GM21737 (cell line): ENCODE measurements around the gene MED9.
"Not testable (repeated sequence)": the region's sequence is repeated elsewhere in the genome, so short reads cannot be mapped to it uniquely, and the experiment has no call there.

ENCODE experiments used
- ATAC-seq: cut with Tn5 transposase; IDR thresholded peaks from one replicate; pipeline ENCODE4 v1.9.1; 2021; ENCODE audit warnings: mild to moderate bottlenecking, moderate library complexity; ENCODE audit not compliant: unreplicated experiment

Gene MED9, protein sequence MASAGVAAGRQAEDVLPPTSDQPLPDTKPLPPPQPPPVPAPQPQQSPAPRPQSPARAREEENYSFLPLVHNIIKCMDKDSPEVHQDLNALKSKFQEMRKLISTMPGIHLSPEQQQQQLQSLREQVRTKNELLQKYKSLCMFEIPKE

GRCh38 chr17:17476865-17477467, at the start of gene MED9:
TSS of gene MED9 (plus strand) at chr17:17477000. CDS start at chr17:17477042, 42 bp downstream.
- ATAC-seq: peak; percentile 74

DNA sequence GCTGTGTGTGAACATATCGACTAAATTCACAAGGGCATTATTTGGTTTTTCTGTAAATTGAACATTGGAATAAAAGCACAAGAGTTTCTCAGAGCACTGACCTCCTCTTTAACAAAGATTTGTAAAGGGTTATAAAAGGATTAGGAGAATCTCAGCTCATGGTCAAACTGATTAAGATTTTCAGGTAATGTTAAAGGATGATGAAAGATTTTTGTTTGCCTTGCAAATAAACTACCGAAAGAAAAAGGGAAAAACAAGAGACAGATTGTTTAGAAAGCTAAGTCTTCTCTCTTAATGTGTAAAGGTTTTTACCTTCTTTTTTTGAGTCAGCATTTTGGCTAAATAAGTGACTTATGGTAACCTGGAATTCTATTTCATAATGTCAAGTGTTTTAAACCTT, 47.6 kb upstream of the MED9 start:
- no peak for ATAC-seq

DNA sequence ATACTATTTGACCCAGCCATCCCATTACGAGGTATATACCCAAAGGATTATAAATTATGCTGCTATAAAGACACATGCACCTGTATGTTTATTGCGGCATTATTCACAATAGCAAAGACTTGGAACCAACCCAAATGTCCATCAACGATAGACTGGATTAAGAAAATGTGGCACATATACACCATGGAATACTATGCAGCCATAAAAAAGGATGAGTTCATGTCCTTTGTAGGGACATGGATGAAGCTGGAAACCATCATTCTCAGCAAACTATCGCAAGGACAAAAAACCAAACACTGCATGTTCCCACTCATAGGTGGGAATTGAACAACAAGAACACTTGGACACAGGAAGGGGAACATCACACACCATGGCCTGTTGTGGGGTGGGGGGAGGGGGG, 45.9 kb upstream of the MED9 start:
- ATAC-seq: not testable (repeated sequence)

DNA sequence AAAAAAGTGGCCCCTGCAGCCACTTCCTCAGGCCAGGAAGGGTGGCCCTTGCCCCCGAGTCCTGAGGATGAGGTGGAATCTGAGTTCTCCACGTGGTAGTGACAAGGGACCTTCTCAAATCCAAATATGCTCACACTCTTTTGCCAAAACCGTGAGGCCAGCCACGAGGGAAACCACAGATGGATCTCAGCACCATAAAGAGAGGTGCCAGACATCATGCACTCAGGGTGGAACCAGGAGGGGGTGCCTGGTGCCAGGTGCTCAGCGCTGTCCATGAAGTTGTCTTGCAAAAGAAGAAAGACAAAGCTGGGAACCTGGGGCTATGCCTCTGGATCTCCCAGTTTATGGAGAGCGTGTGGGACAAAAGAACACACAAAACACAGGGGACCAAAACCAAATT, 45.2 kb upstream of the MED9 start:
- no peak for ATAC-seq

DNA sequence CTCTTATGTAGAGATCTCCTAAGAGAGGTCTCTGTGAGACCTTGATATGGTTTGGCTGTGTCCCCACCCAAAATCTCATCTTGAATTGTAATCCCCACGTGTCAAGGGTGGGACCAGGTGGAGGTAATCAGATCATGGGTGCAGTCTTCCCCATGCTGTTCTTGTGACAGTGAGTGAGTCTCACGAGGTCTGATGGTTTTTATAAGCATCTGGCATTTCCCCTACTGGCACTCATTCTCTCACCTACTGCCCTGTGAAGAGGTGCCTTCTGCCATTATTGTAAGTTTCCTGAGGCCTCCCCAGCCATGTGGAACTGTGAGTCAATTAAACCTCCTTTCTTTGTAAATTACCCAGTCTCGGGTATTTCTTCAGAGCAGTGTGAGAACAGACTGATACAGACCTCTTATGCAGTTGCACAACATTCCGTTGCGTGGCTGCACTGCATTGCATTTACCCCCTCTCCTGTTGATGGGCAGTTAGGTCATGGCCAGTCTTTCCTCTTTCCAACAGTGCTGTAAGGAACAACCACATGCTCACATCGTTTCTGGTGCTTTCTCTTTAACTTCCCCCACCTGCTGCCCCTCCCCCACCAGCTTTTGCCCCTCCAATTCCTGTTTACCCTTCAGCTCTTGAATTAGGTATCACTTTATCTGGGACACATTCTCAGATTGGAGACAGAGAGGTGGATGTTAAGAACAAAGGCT, 43.6 kb upstream of the MED9 start:
- ATAC-seq: no peak

DNA sequence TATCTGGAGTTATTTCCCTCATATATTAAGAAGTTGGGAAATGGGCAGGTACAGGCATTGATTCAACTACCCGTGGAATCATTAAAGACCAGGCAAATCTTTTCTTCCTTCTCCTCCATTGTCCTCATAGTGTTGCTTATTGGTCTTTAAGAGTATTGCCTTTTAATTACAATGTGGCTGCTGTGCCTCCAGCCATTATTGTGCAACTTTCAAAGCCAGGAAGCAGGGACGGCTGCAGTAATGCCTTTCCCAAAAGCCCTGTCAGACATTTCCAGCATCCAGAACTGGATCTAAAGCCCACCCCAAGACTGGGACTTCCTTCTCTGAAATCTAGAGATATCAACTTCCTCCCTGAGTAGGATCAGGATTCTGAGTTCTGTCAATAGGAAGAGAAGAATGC, 42.3 kb upstream of the MED9 start:
- no peak for ATAC-seq

GRCh38 chr17:17435323-17435722, 41.5 kb upstream of the MED9 start:
- ATAC-seq: no peak

GRCh38 chr17:17437461-17437860, 39.3 kb upstream of the MED9 start:
- no peak for ATAC-seq

- ATAC-seq: no peak
These were observed 38.9 kb upstream of the MED9 start for GRCh38 chr17:17437893-17438292.

- no peak for ATAC-seq
These were observed 36.6 kb upstream of the MED9 start for GRCh38 chr17:17440010-17440843.

- ATAC-seq: no peak
These were observed 35.7 kb upstream of the MED9 start for GRCh38 chr17:17440938-17441675.

GRCh38 chr17:17443173-17443572, 33.6 kb upstream of the MED9 start:
- ATAC-seq: no peak

DNA sequence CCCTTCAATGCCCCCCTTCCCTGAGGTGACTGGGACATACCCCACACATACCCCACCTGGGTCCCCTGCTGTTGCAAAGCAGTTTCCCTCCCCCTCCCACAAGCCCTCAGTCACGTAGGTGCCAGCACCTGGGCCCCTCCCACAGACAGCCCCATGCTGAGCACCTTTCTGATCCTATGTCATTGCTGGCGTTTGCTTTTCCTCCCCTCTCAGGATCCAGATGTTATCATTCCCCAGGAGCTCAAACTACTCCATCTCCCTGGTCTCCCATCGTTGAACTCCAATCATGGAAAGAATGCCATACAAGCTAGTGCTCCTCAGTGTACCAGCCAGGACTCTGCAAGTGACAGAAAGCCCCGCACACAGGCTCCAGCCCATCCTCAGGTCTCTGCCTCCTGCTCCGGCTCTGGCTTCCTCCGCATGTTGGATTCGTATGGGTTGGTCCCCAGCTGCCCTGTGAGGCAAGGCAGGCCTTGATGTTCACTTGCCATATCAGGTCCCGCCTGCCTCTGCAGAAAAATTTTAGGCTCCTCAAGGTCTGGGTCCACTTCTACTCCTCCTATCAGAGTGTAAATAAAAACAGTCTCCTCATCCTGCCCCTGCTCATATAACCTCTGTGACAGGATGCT, 31.4 kb upstream of the MED9 start:
- ATAC-seq: no peak

- ATAC-seq: no peak
These were observed 30.7 kb upstream of the MED9 start for GRCh38 chr17:17445925-17446665.

- no peak for ATAC-seq
These were observed 30.1 kb upstream of the MED9 start for GRCh38 chr17:17446666-17447155.

DNA sequence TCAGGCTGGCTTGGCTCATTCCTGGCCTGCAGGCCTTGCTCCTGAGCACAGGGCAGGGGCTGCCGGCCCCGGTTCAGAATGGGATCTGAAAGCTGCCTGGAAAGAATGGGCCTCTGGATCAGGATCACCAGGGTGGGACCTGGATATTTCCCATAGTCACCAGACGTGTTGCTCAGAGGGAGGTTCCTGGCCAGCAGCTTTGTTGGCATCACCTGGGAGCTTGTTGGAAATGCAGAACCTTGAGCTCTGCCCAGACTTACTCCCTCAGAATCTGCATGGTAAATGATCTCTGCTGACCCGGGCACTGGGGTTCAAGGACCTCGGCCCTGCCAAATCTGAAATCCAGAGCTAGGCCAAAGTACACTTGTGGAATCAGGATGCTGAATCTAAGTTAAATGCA, 29.5 kb upstream of the MED9 start:
- ATAC-seq: no peak

DNA sequence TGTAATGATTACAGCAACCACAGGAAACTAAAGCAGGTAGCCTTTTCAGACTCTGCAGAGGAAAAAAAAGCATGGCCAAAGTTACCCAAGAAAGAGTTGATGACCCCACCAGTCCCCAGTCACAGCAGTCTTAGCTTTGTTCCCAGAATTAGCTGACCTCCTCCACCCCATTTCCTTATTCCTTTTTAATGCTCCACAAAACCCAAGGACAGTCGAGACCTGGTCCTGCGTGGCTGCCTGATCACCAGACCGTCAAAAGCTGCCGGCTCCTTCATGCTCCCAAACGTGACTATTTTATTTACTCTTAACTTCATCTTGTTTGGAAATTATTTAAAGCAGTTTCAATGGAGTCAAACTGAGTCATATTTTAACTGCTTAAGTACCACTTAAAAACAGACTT, 28.7 kb upstream of the MED9 start:
- no peak for ATAC-seq

- no peak for ATAC-seq
These were observed 28.1 kb upstream of the MED9 start for GRCh38 chr17:17448723-17449122.

- ATAC-seq: no peak
These were observed 23.7 kb upstream of the MED9 start for GRCh38 chr17:17453088-17453487.

GRCh38 chr17:17454276-17454675, 22.5 kb upstream of the MED9 start:
- ATAC-seq: no peak
